GM03348 (cell line): ENCODE data around the gene GUCY2C.
"Not testable (repeated sequence)": the region's sequence is repeated elsewhere in the genome, so short reads cannot be mapped to it uniquely, and the experiment has no call there.

ENCODE experiments used
- DNase-seq: peaks from one replicate; pipeline ENCODE4 v3.0.0; 2012; ENCODE audit warnings: low spot score

The GUCY2C gene

GRCh38 chr12:14696265-14696741 is at the start of gene GUCY2C:
Gene GUCY2C, minus strand, starts transcription at chr12:14696599. Its CDS starts 151 bp downstream, at chr12:14696448.
- no peak for DNase-seq

GRCh38 chr12:14743061-14743460 is 46.7 kb upstream of the GUCY2C start:
- DNase-seq, result no peak

GRCh38 chr12:14741942-14742341 is 45.5 kb upstream of the GUCY2C start:
- DNase-seq, result no peak

GRCh38 chr12:14741153-14741552 is 44.8 kb upstream of the GUCY2C start:
- DNase-seq, result no peak

- DNase-seq, result not testable (repeated sequence)
Measured at GRCh38 chr12:14736441-14736840, 40.0 kb upstream of the GUCY2C start.

- no peak for DNase-seq
Measured at GRCh38 chr12:14731821-14732220, 35.4 kb upstream of the GUCY2C start.

GRCh38 chr12:14729586-14729985 is 33.2 kb upstream of the GUCY2C start:
- no peak for DNase-seq

GRCh38 chr12:14723763-14724162 is 27.4 kb upstream of the GUCY2C start:
- DNase-seq, result peak; percentile 73

- DNase-seq, result peak; percentile 47
Measured at GRCh38 chr12:14716848-14717444, 20.5 kb upstream of the GUCY2C start.

- no peak for DNase-seq
Measured at GRCh38 chr12:14714437-14714836, 18.0 kb upstream of the GUCY2C start.

- DNase-seq, result no peak
Measured at GRCh38 chr12:14710632-14711320, 14.4 kb upstream of the GUCY2C start.

GRCh38 chr12:14701809-14702568 is 5.6 kb upstream of the GUCY2C start:
- no peak for DNase-seq

- DNase-seq, result no peak
Measured at GRCh38 chr12:14700935-14701334, 4.5 kb upstream of the GUCY2C start.

GRCh38 chr12:14699923-14700322 is 3.5 kb upstream of the GUCY2C start:
- DNase-seq, result no peak

GRCh38 chr12:14698555-14698954 is 2.2 kb upstream of the GUCY2C start:
- no peak for DNase-seq

- DNase-seq, result no peak
Measured at GRCh38 chr12:14695715-14696141, 671 bp downstream of the GUCY2C start.

GRCh38 chr12:14694970-14695369 is 1.4 kb downstream of the GUCY2C start:
- no peak for DNase-seq

GRCh38 chr12:14694145-14694714 is 2.2 kb downstream of the GUCY2C start:
- no peak for DNase-seq

GRCh38 chr12:14693116-14693515 is 3.3 kb downstream of the GUCY2C start:
- DNase-seq, result no peak

- DNase-seq, result no peak
Measured at GRCh38 chr12:14691560-14691959, 4.8 kb downstream of the GUCY2C start.

- no peak for DNase-seq
Measured at GRCh38 chr12:14689996-14690395, 6.4 kb downstream of the GUCY2C start.

GRCh38 chr12:14689144-14689543 is 7.3 kb downstream of the GUCY2C start:
- no peak for DNase-seq

GRCh38 chr12:14682231-14682630 is 14.2 kb downstream of the GUCY2C start:
- not testable (repeated sequence) for DNase-seq
